SK-N-SH (cell line): ENCODE results near the gene CAV1. TPM values are rescaled to one million over a fixed set of nuclear protein-coding genes. Genes with fewer than 3 reads are reported as not detected.

Experiments
- CTCF ChIA-PET: fragments of 300-600, 350-600 bp; formaldehyde crosslinking; extraction: SDS; loops from one replicate; lab custom pipeline; 2021; lab: Yijun Ruan, JAX
- POLR2A ChIA-PET: fragments of 350-600 bp; sonication (Branson Sonifier 250); formaldehyde crosslinking; extraction: SDS; loops from one replicate; lab custom pipeline; 2020; ENCODE audit warnings: antibody characterized with exemption, inconsistent platforms; lab: Yijun Ruan, JAX
- DNase-seq: peaks from one replicate; pipeline ENCODE4 v3.0.0; 2012
- H2AFZ ChIP-seq: fragments of 200-600 bp; sonication (generic); 2 replicates; pipeline ENCODE4 v1.8.1; 2016; ENCODE audit warnings: antibody characterized with exemption, mild to moderate bottlenecking, low read depth
- H3F3A ChIP-seq: fragments of 200-600 bp; sonication (generic); replicated peaks from 2 replicates; pipeline ENCODE3; 2016; ENCODE audit warnings: antibody characterized with exemption, mild to moderate bottlenecking; ENCODE audit not compliant: insufficient read depth
- H3K27ac ChIP-seq, 2 experiments: fragments of 200-500 bp in 1 of 2; fragments of 200-600 bp in 1 of 2; sonication (Bioruptor generic) in 1 of 2; sonication (generic), shearing (Covaris generic) in 1 of 2; 2 replicates each; pipeline versions ENCODE4 v1.5.1 to v1.6.1; 2014 to 2016; ENCODE audit warnings: low read depth in 2 of 2, inconsistent platforms in 1 of 2, low read length in 1 of 2, mild to moderate bottlenecking in 1 of 2, mixed read lengths in 1 of 2
- H3K27me3 ChIP-seq: fragments of 200-600 bp; sonication (generic), shearing (Covaris generic); 2 replicates; pipeline ENCODE4 v1.6.1; 2016; ENCODE audit warnings: mixed run types; ENCODE audit not compliant: insufficient read depth
- H3K36me3 ChIP-seq, 2 experiments: fragments of 200-500 bp in 1 of 2; fragments of 200-600 bp in 1 of 2; sonication (Bioruptor generic) in 1 of 2; sonication (generic) in 1 of 2; replicated peaks in 1 of 2; 2 replicates each; pipeline versions ENCODE3 to v1.5.1; 2014 to 2016; ENCODE audit warnings: low read length in 1 of 2, mild to moderate bottlenecking in 1 of 2; ENCODE audit not compliant: insufficient read depth in 2 of 2, control insufficient read depth in 1 of 2
- H3K4me1 ChIP-seq, 2 experiments: fragments of 200-500 bp in 1 of 2; fragments of 200-600 bp in 1 of 2; sonication (Bioruptor generic) in 1 of 2; sonication (generic), shearing (Covaris generic) in 1 of 2; 2 replicates each; pipeline versions ENCODE4 v1.5.1 to v1.6.1; 2014 to 2016; ENCODE audit warnings: low read depth in 1 of 2, low read length in 1 of 2, mixed run types in 1 of 2; ENCODE audit not compliant: insufficient read depth in 2 of 2, control insufficient read depth in 1 of 2
- H3K4me2 ChIP-seq: fragments of 200-600 bp; sonication (generic), shearing (Covaris generic); 2 replicates; pipeline ENCODE4 v1.6.1; 2017; ENCODE audit warnings: mixed run types
- H3K4me3 ChIP-seq, 2 experiments: fragments of 200-500 bp in 1 of 2; fragments of 200-600 bp in 1 of 2; sonication (Bioruptor generic) in 1 of 2; sonication (generic), shearing (Covaris generic) in 1 of 2; 2 replicates each; pipeline versions ENCODE4 v1.5.1 to v1.8.1; 2014 to 2016; ENCODE audit warnings: low read depth in 2 of 2, inconsistent platforms in 1 of 2, low read length in 1 of 2, mild to moderate bottlenecking in 1 of 2, mixed read lengths in 1 of 2, moderate library complexity in 1 of 2
- H3K79me2 ChIP-seq: fragments of 200-600 bp; sonication (generic); 2 replicates; pipeline ENCODE4 v1.8.1; 2017; ENCODE audit warnings: mild to moderate bottlenecking; ENCODE audit not compliant: insufficient read depth
- H3K9ac ChIP-seq: fragments of 200-600 bp; sonication (generic); 2 replicates; pipeline ENCODE4 v1.6.1; 2017; ENCODE audit warnings: mixed run types
- H3K9me2 ChIP-seq: fragments of 200-600 bp; sonication (generic); 2 replicates; pipeline ENCODE4 v1.6.1; 2017; ENCODE audit warnings: mixed run types
- H3K9me3 ChIP-seq: fragments of 200-600 bp; sonication (generic); 2 replicates; pipeline ENCODE4 v1.6.1; 2017; ENCODE audit warnings: mixed run types, mild to moderate bottlenecking, moderate library complexity
- H4K20me1 ChIP-seq: fragments of 200-600 bp; sonication (generic); 2 replicates; pipeline ENCODE4 v1.6.1; 2017; ENCODE audit warnings: mild to moderate bottlenecking, mixed run types; ENCODE audit not compliant: insufficient read depth
- CHD2 ChIP-seq: fragments of 150-350 bp; IDR thresholded peaks from 2 replicates; pipeline ENCODE4 v1.6.1; 2018; ENCODE audit warnings: low read length; ENCODE audit not compliant: partially characterized antibody
- ELF1 ChIP-seq: IDR thresholded peaks from 2 replicates; pipeline ENCODE4 v1.4.0; 2012
- EP300 ChIP-seq, 2 experiments: IDR thresholded peaks; 2 replicates each; pipeline versions ENCODE4 v1.4.0 to v1.6.1; 2012; ENCODE audit warnings: borderline replicate concordance in 1 of 2, low read depth in 1 of 2, low read length in 1 of 2
- EZH2phosphoT487 ChIP-seq: fragments of 200-600 bp; sonication (generic); IDR thresholded peaks from 2 replicates; pipeline ENCODE4 v1.6.1; 2017; ENCODE audit warnings: low read depth, mixed run types, mild to moderate bottlenecking, antibody characterized with exemption, moderate library complexity, borderline replicate concordance
- FOSL2 ChIP-seq: IDR thresholded peaks from 2 replicates; pipeline ENCODE4 v1.4.0; 2012; ENCODE audit warnings: low read depth, mild to moderate bottlenecking, moderate library complexity, borderline replicate concordance
- FOXJ3 ChIP-seq: sonication (generic); formaldehyde crosslinking; IDR thresholded peaks from 2 replicates; pipeline ENCODE4 v1.5.1; 2020; ENCODE audit warnings: mild to moderate bottlenecking, missing genetic modification reagents
- FOXM1 ChIP-seq: IDR thresholded peaks from 2 replicates; pipeline ENCODE4 v1.4.0; 2012; ENCODE audit warnings: low read depth, mild to moderate bottlenecking
- GABPA ChIP-seq: IDR thresholded peaks from 2 replicates; pipeline ENCODE4 v1.4.0; 2012; ENCODE audit warnings: low read depth, mild to moderate bottlenecking
- GATA2 ChIP-seq: sonication (generic); formaldehyde crosslinking; IDR thresholded peaks from 2 replicates; pipeline ENCODE4 v1.5.0; 2020; ENCODE audit warnings: mild to moderate bottlenecking, missing genetic modification reagents
- MXI1 ChIP-seq: IDR thresholded peaks from 2 replicates; pipeline ENCODE4 v1.6.1; 2012; ENCODE audit warnings: mild to moderate bottlenecking, low read depth, low read length, improper control_type of control experiment
- NFIC ChIP-seq: IDR thresholded peaks from 2 replicates; pipeline ENCODE4 v1.4.0; 2012; ENCODE audit warnings: borderline replicate concordance
- NRF1 ChIP-seq: IDR thresholded peaks from 2 replicates; pipeline ENCODE4 v1.6.1; 2012; ENCODE audit warnings: low read depth, mild to moderate bottlenecking, low read length
- RCOR1 ChIP-seq: fragments of 150-350 bp; IDR thresholded peaks from 2 replicates; pipeline ENCODE4 v1.6.1; 2017; ENCODE audit warnings: antibody characterized with exemption, low read length
- RFX5 ChIP-seq: IDR thresholded peaks from 2 replicates; pipeline ENCODE4 v1.6.1; 2012; ENCODE audit warnings: mild to moderate bottlenecking, improper control_type of control experiment, low read length
- RXRA ChIP-seq: IDR thresholded peaks from 2 replicates; pipeline ENCODE4 v1.4.0; 2012; ENCODE audit warnings: low read depth, mild to moderate bottlenecking, borderline replicate concordance
- SIN3A ChIP-seq: IDR thresholded peaks from 2 replicates; pipeline ENCODE4 v1.6.1; 2012; ENCODE audit warnings: low read depth, mild to moderate bottlenecking, low read length, moderate library complexity, borderline replicate concordance
- SMC3 ChIP-seq: IDR thresholded peaks from 2 replicates; pipeline ENCODE4 v1.6.1; 2012; ENCODE audit warnings: low read depth, low read length, improper control_type of control experiment
- TCF12 ChIP-seq: IDR thresholded peaks from 2 replicates; pipeline ENCODE4 v1.4.0; 2012
- YY1 ChIP-seq: IDR thresholded peaks from 2 replicates; pipeline ENCODE4 v1.4.0; 2012; ENCODE audit warnings: low read depth, mild to moderate bottlenecking
- WGBS: methylation state at CpG from one replicate; pipeline ENCODE4 v1.1.6; 2017; ENCODE audit warnings: low lambda C conversion rate; 5-methylcytosine and 5-hydroxymethylcytosine counted together
- polyA plus RNA-seq, 3 experiments: library from polyadenylated mRNA; depleted of rRNA; stranded (reverse); fragments of >200 nt; gene quantifications; 2 replicates each; pipeline ENCODE4 v1.2.3, GENCODE V29; 2012
- TF ChIP-seq, protein P1 (sequence below): IDR thresholded peaks from 2 replicates; pipeline ENCODE4; 2012
- TF ChIP-seq, protein P2 (sequence below): fragments of 150-350 bp; IDR thresholded peaks from 2 replicates; pipeline ENCODE4 v1.6.1; 2017; ENCODE audit warnings: antibody characterized with exemption, low read length, low read depth, borderline replicate concordance

CAV1 gene
- polyA plus RNA-seq, 1 of the 3 experiments (the other 2 are of a cell fraction) = 968 TPM

- no peak overlapping the region for H3K9ac ChIP-seq
- H3K36me3 ChIP-seq = no peaks in the 10 kb centered on the region
- CTCF ChIA-PET = interaction anchor here (1.0 to 1.2 kb wide), 2 partner anchors 30 to 315 kb away, joined by 3 to 4 read pairs; no protein-coding TSS in a partner anchor
- H3K4me1 ChIP-seq = peaks cover 0 to 25% of the 10 kb centered on the region in 2 experiments; a peak in 3 of 4 replicates
- WGBS = 64% methylated on average over 1 of the region's 1 CpG
- H3K4me3 ChIP-seq = no peak overlapping the region
- TF ChIP-seq FOXJ3 (CRISPR knock-in tag) (no peak), SIN3A (no peak), EP300 (IDR thresholded peaks at IDR 0.05; ENCODE audit: borderline replicate concordance in 1 of 2, low read depth in 1 of 2, low read length in 1 of 2) (no peak), FOSL2 (no peak), EZH2phosphoT487 (no peak), CHD2 (no peak), NRF1 (no peak), NFIC (peak; percentile 30; the same call in 1 of the 2 replicates), ELF1 (no peak), GATA2 (no peak), YY1 (no peak), RXRA (no peak), TCF12 (0 out of 2 replicates have a peak, but pooled peaks have one; percentile 15), RFX5 (no peak), RCOR1 (no peak), SMC3 (no peak), MXI1 (no peak), GABPA (no peak), FOXM1 (no peak)
- TF ChIP-seq, protein P1, sequence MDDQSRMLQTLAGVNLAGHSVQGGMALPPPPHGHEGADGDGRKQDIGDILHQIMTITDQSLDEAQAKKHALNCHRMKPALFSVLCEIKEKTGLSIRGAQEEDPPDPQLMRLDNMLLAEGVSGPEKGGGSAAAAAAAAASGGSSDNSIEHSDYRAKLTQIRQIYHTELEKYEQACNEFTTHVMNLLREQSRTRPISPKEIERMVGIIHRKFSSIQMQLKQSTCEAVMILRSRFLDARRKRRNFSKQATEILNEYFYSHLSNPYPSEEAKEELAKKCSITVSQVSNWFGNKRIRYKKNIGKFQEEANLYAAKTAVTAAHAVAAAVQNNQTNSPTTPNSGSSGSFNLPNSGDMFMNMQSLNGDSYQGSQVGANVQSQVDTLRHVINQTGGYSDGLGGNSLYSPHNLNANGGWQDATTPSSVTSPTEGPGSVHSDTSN = 0 out of 2 replicates have a peak, but pooled peaks have one; percentile 17
- TF ChIP-seq, protein P2, sequence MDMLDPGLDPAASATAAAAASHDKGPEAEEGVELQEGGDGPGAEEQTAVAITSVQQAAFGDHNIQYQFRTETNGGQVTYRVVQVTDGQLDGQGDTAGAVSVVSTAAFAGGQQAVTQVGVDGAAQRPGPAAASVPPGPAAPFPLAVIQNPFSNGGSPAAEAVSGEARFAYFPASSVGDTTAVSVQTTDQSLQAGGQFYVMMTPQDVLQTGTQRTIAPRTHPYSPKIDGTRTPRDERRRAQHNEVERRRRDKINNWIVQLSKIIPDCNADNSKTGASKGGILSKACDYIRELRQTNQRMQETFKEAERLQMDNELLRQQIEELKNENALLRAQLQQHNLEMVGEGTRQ = no peak
- TF ChIP-seq, all 33 proteins: peak for 3
- no peak overlapping the region for H2AFZ ChIP-seq
- POLR2A ChIA-PET = no interaction called here
- no peak overlapping the region for H3K4me2 ChIP-seq
- peaks cover 22% of the 10 kb centered on the region for H3F3A ChIP-seq
- DNase-seq = no peak
- no peaks in the 10 kb centered on the region for H3K9me2 ChIP-seq
- H3K79me2 ChIP-seq = peaks cover 11% of the 10 kb centered on the region
- no peaks in the 10 kb centered on the region for H3K9me3 ChIP-seq
- no peaks in the 10 kb centered on the region for H3K27me3 ChIP-seq
- no peak overlapping the region for H3K27ac ChIP-seq
- no peaks in the 10 kb centered on the region for H4K20me1 ChIP-seq
These were observed 29.1 kb upstream of the CAV1 start for GRCh38 chr7:116495736-116496135.
